ENCODE results near the gene RELA.
"Not testable (repeated sequence)": the region's sequence is repeated elsewhere in the genome, so short reads cannot be mapped to it uniquely, and the experiment has no call there.

Gene RELA

DNA sequence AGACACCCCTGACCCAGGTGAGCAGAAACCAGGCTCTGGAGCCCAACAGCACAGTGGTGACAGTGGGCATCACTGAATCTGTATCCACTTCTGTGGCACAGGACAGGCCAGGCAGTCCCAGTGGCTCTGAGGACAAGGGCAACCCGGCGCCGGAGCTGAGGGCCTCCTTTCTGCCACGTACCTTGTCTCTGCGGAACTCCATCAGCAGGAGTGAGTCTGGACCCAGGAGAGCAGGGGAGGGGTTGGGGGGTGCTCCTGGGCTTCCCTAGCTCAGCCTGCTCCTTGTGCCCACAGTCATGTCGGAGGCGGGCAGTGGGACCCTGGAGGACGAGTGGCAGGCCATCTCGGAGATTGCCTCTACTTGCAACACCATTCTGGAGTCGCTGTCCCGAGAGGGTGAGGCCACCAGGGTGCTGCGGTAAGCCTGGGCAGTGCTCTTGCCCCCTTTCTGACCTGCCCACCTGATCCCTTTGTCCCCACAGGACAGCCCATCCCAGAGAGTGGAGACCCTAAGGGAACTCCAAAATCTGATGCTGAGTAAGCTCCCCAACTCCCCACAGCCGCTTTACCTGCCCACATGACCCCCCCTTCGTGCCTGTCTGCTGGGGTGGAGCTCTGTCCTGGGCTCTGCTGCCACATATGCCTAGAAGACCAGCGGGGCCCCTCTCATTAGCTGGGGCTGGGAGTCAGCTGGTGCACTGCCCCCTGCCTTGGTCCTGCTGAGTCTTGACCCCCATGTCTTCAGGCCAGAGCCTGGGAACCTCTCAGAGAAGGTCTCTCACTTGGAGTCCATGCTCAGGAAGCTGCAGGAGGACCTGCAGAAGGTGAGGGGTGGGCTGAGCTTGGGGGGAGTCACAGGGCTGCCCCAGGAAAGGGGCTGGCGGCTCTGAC lies 12.8 kb downstream of the RELA start:
- DNase-seq (ENCODE audit: low read depth in 1 of 2, low spot score in 1 of 2): no peak

DNA sequence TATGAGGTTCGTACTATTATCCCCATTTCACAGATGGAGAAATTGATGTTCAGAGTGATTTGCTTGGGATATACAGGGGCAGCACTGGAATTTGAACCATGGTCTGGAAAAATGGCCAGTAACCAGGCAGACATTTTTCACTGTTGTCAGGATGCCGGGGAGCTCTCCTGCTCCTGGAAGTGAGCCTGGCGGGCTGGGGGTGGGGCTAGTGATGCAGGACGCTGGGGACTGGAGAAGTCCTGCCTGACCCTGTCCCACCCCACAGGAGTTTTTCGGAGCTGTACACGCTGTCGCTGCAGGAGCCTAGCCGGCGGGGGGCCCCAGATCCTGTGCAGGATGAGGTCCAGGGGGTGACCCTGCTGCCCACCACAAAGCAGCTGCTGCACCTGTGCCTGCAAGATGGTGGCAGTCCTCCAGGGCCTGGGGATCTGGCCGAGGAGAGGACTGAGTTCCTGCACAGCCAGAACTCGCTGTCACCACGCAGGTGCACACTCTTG lies 13.7 kb downstream of the RELA start:
- no peak for DNase-seq (ENCODE audit: low read depth in 1 of 2, low spot score in 1 of 2)

DNA sequence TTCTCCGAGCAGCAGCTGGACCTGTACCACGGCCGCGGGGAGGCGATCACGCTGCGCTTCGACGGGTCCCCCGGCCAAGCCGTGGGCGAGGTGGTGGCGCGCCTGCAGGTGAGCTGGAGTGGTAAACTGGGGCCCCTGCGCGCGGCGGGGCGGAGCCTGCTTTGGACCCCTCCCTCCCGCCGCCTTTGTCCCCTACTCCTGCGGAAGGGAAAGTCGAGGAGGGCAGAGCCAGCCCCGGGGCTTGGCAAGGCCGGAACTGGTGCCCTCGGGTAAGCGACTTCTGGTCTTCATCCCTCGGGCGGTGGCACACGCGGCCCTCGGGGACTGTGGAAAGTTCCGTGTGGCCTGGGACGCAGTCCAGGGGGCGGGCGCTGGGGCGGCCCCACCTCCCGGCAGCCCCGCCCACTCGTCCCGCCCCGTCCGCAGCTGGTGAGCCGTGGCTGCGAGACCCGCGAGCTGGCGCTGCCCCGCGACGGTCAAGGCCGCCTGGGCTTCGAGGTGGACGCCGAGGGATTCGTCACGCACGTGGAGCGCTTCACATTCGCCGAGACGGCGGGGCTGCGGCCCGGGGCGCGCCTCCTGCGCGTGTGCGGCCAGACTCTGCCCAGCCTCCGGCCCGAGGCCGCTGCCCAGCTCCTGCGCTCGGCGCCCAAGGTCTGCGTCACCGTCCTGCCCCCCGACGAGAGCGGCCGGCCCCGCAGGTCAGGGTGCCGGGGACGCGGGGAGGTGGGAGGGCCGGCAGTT lies 15.6 kb downstream of the RELA start:
- no peak for DNase-seq (ENCODE audit: low read depth in 1 of 2, low spot score in 1 of 2)

DNA sequence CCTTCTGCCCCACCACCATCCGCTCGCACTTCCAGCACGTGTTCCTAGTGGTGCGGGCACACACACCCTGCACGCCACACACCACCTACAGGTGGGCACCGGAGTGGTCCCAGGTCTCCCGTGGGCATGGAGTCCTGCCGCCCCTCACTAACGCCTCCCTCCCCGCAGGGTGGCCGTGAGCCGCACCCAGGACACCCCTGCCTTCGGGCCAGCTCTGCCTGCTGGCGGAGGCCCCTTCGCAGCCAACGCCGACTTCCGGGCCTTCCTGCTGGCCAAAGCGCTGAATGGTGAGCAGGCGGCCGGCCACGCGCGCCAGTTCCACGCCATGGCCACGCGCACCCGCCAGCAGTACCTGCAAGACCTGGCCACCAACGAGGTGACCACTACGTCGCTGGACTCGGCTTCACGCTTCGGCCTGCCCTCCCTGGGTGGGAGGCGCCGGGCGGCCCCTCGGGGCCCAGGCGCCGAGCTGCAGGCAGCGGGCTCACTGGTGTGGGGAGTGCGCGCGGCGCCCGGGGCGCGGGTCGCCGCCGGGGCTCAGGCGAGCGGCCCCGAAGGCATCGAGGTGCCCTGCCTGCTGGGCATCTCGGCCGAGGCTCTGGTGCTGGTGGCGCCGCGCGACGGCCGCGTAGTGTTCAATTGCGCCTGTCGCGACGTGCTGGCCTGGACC lies 16.3 kb downstream of the RELA start:
- no peak for DNase-seq (ENCODE audit: low read depth in 1 of 2, low spot score in 1 of 2)

DNA sequence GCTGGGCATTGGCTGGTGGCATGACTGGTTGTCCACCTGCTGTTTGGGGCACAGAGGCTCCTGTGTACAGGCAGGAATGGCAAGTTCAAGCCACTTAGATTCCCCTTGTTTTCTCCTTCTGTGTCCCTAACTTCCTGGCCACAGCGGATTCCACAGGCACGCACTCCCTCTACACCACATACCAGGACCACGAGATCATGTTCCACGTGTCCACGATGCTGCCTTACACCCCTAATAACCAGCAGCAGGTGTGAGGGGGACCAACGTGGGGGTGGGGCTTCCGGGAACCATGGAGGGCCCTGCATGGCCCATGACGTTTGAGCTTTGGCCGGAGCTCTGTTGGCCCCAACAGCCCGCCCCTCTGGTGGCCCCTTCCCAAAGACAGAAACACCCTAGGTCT lies 17.0 kb downstream of the RELA start:
- DNase-seq (ENCODE audit: low read depth in 1 of 2, low spot score in 1 of 2): no peak

DNA sequence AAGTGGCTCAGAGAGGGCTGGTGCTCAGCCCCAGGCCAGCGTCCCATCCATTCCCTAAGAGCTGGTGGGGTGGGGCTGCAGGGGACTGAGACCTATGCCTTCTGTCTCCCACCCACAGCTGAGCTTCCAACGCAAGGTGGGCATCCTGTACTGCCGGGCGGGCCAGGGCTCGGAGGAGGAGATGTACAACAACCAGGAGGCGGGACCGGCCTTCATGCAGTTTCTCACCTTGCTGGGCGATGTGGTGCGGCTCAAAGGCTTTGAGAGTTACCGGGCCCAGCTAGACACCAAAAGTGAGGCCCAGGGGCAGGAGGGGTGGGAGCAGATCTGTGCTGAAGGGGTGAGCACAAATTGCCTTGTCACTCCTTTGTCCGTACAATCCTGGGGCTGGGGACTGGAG lies 17.9 kb downstream of the RELA start:
- no peak for DNase-seq (ENCODE audit: low read depth in 1 of 2, low spot score in 1 of 2)

DNA sequence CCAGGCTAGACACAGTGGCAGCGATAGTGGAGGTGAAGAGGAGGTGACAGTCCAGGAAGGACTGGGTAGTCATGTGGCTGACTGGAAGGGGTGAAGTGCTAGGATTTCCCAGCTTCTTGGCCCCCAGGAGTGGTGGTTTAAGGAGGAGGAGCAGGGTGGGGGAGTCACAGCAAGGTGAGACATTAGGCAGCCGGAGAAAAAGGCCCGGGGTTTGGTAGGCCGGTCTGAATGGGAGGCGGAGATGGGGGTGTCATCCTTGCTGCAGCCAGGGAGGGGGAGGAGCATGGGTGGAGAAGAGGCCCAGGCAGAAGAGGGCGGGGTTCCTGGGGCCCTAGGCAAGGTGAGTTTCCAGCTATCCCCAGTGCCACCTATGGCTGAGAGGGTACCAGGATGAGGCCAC lies 18.7 kb downstream of the RELA start:
- DNase-seq (ENCODE audit: low read depth in 1 of 2, low spot score in 1 of 2): no peak

DNA sequence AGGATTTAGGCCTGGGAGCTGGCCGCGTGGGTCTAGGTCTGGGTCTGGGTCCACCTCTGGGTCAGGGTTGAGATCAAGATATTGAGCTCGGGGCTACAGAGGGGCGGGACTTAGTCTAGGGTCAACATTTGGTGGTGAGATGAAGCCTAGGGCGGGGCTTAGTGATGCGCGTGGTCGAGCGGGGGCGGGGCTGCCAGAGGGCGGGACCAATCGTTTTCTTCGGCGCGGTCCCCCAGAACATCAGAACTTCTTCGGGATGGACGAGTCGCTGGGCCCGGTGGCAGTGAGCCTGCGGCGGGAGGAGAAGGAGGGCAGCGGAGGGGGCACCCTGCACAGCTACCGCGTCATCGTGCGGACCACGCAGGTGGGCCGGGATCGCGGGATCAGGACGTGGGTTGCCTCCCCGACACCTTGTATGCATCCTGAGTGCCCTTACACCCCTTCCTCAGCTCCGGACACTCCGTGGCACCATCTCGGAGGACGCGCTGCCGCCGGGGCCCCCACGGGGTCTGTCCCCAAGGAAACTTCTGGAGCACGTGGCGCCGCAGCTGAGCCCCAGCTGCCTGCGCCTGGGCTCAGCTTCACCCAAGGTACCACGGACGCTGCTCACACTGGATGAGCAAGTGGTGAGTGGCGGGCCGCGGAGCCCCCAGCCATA lies 20.6 kb downstream of the RELA start:
- DNase-seq (ENCODE audit: low read depth in 1 of 2, low spot score in 1 of 2): no peak

DNA sequence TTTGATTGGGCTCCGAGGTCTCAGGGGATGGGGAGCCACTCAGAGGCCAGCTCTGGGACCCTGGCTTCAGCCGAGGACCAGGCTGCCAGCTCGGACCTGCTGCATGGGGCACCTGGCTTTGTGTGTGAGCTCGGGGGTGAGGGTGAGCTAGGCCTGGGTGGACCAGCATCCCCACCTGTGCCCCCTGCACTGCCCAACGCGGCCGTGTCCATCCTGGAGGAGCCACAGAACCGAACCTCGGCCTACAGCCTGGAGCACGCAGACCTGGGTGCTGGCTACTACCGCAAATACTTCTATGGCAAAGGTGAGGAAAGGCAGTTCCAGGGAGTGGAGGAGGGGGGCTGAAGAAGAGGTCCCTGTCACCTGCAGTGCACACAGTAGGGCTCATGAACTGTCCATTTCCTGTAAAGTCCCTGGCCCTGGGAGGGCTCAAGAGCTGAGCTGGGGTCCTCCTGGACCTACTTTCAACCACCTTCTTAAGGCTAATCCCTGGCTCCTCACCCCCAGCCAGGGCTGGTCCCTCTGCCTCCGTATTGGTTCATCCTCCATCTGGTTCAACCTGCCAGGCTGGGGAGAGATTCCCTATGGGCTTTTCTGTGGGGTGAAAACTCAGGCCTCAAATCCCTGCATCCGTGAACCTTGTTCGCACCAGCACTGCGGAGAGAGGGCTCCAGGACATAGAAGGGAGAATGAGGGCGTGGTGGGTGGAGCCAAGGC lies 21.3 kb downstream of the RELA start:
- DNase-seq (ENCODE audit: low read depth in 1 of 2, low spot score in 1 of 2): no peak

DNA sequence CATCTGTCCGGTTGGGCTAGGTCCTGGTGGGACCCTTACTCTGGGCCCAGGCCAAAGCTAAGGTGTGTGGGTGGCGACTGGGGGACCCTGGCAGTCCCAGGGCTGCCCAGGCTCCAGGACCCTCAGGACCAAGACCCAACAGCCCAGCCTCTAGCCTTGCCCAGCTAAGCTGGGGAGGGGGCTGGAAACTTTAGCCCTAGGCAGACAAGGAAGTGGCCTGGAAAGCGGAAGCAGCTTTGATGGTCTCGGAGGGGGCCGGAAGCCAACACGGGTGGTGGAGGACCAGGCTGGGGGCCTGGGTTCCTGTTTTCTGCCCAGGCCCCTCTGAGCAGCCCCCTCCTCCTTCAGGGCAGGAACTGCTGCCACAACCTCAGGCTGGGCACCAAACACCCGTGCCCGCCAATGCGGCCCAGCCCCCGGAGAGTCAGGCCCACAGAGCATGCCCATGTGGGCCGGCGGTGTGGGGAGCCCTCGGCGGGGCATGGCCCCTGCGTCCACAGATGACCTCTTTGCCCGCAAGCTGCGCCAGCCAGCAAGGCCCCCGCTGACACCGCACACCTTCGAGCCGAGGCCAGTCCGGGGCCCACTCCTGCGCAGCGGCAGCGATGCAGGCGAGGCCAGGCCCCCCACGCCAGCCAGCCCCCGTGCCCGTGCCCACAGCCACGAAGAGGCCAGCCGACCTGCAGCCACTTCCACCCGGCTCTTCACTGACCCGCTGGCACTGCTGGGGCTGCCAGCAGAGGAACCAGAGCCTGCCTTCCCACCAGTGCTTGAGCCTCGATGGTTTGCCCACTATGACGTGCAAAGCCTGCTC lies 22.0 kb downstream of the RELA start:
- no peak for DNase-seq (ENCODE audit: low read depth in 1 of 2, low spot score in 1 of 2)

DNA sequence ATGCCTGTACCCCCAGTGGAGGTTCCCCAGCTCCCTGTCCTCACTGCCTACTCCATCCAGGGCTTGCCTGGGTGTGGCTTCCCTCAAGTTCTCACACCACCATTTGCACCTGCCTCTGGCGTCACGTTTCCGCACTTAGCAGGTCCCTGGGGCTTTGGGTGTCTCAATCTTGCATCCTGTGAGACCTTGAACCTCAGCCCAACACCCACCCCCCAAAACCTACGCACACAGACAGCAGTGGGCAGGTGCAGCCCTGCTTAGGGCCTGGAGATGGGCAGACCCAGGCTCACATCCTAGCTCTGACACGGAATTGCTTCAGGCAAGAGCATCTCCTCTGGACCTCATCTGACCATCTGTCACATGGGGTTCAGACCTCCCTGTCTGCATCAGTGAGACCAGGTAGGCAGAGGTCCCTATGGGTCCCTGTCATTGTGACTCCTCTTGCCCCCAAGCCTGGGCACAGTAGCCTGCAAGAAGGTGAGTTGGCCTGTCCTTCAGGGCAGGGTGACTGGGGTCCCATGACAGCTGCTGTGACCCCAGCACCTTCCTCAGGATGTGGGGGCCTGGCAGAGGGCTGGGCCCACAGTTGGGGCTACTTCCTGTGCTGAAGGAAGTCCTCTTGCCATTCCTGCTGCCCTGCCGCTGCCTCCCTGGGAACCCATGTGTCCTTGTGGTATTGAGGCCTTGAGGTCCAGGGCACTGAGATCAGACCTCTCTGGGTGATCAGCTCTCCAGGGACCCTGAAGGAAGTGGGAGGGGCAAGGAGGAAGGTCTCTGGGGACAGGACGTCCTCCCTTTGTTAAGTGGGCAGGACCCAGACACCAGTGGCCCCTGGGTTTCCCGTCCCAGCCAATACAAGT lies 22.9 kb downstream of the RELA start:
- peak in 1 of 2 donors; percentile 40 for DNase-seq (ENCODE audit: low read depth in 1 of 2, low spot score in 1 of 2)

DNA sequence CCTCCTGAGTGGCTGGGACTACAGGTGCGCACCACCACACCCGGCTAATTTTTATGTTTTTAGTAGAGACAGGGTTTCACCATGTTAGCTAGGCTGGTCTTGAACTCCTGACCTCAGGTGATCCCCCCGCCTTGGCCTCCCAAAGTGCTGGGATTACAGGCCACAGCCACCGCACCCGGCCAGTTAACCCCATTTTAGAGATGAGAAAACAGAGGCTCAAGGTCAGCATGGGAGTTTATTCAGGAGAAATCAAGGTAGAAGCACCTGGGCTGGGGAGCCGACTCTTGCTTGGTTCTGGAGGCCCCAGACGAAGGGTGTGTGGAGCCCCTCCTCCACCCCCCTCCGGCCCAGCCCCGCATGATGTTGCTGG lies 23.5 kb downstream of the RELA start:
- DNase-seq (ENCODE audit: low read depth in 1 of 2, low spot score in 1 of 2): not testable (repeated sequence)

DNA sequence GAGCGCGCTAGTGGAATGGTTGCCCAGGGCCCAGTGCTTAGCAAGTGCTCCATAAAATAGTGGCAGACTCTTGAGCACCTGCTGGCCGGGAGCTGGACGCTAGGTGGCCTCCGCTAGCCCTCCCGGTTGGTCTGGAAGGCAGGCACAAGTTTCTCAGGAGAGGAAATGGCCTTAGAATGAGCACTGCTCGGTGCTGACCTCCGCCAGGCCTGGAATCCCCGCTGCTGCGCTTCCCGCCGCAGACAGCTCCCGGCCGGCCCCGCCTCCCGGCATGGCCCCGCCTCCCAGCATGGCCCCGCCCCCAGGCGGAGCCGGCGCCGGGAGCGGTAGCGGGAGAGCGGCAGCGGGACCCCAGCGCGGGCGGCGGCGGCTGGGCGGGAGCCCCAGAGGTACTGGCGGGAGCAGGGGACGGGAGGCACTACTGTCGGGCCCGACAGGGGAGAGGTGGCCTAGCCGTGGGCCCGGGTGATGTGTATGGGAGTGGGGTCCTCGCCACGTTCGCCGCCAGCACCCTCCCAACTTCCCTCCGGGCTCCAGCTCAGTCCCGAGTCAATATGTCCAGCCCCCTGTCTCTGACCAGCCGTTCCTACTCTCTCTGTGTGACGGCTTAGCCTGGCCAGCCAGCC lies 24.8 kb downstream of the RELA start, which contains the start of gene SIPA1:
SIPA1 (plus strand) TSS at position 308 of the 626 bp plus-strand sequence. CDS start 2,821 bp downstream, outside the sequence.
- DNase-seq (ENCODE audit: low read depth in 1 of 2, low spot score in 1 of 2): peak; percentile 60 to 74

DNA sequence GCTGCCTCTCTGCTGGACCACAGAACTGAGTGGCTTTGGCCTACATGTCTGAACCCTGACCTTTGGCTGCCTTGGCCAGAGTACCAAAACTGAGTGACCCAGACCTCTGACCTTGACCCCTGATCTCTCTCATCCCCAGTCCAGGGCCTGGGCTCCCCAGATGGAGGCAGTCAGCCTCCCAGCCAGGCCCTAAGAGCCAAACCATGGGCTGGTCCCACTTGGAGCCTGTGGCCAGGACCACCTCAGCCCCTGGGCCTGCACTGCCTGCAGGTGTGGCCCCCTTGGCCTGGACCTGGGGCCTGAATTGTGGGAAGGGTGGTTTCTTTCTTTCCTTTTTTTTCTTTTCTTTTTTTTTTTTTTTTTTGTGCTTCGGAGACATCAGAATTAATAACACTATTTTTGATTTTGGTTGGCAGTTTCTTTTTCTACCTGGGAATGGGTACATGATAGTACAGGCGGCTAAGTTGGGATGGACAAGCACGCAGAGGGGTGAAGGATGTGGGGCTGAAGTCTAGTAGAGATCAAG lies 25.6 kb downstream of the RELA start:
- no peak for DNase-seq (ENCODE audit: low read depth in 1 of 2, low spot score in 1 of 2)

DNA sequence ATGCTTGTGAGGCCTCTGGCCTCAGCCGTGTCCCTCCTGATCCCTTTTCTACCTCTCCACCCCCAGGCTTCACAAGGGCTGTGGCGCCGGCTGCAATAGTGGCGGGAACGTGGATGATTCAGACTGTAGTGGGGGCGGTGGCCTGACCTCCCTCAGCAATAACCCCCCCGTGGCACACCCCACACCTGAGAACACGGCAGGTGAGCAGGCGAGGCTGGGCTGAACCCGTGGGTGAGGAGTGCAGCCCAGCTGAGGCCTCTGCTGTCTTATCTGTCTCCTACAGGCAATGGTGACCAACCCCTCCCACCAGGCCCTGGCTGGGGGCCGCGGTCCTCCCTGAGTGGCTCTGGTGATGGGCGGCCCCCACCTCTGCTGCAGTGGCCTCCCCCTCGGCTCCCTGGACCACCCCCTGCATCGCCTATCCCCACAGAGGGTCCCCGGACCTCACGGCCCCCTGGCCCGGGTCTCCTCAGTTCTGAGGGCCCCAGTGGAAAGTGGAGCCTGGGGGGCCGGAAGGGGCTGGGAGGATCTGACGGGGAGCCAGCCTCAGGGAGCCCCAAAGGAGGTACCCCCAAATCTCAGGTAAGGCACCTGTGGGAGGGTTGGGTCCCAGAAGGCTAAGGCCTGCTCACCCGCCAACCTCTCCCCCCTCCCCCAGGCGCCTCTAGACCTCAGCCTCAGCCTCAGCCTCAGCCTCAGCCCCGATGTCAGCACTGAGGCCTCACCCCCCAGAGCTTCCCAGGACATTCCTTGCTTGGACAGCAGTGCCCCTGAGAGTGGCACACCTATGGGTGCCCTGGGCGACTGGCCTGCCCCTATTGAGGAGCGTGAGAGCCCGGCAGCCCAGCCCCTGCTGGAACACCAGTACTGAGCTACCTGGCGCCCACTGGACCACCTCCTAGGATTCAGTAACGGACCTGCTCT lies 26.3 kb downstream of the RELA start:
- DNase-seq (ENCODE audit: low read depth in 1 of 2, low spot score in 1 of 2): no peak

DNA sequence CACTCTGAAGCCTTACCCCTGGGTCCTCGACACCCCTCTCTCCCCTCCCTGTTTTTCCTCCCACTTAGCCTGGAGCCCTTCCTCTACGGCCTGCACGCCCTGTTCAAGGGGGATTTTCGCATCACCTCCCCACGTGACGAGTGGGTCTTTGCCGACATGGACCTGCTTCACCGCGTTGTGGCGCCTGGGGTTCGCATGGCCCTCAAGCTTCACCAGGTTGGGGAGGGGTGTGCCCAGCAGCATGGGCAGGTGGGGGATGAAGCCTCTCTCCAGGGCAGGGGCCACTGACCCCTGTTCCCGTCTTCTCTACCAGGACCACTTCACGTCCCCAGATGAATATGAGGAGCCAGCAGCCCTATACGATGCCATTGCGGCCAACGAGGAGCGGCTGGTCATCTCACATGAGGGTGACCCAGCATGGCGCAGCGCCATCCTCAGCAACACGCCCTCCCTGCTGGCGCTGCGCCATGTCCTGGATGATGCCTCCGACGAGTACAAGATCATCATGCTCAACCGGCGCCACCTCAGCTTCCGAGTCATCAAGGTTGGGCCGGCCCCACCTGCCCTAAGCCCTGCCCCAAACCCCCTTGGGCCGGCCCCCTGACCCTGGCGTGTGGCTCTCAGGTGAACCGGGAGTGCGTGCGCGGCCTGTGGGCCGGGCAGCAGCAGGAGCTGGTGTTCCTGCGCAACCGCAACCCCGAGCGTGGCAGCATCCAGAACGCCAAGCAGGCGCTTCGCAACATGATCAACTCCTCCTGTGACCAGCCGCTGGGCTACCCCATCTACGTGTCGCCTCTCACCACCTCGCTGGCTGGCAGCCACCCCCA lies 27.6 kb downstream of the RELA start:
- no peak for DNase-seq (ENCODE audit: low read depth in 1 of 2, low spot score in 1 of 2)

Measured in stimulated activated CD4-positive, alpha-beta T cell treated with anti-CD3 and anti-CD28 coated beads, Interleukin-15, amount 100 ng/mL, for 1 hour (primary cell).